ENCODE data around the gene SCTR.

GRCh38 chr2:119468154-119468955 is 55.9 kb downstream of the SCTR start:
- no peak for TF ChIP-seq CTCF (IDR thresholded peaks at IDR 0.05; ENCODE audit: low read depth, low read length)
- TF ChIP-seq EZH2phosphoT487 (IDR thresholded peaks at IDR 0.05; ENCODE audit: low read depth) = no peak
